GM21723 (cell line): ENCODE results near the gene ANO5.

ENCODE experiments used
- ATAC-seq: cut with Tn5 transposase; IDR thresholded peaks from one replicate; pipeline ENCODE4 v1.9.1; 2021; ENCODE audit warnings: mild to moderate bottlenecking, moderate library complexity; ENCODE audit not compliant: unreplicated experiment

ANO5 gene, protein sequence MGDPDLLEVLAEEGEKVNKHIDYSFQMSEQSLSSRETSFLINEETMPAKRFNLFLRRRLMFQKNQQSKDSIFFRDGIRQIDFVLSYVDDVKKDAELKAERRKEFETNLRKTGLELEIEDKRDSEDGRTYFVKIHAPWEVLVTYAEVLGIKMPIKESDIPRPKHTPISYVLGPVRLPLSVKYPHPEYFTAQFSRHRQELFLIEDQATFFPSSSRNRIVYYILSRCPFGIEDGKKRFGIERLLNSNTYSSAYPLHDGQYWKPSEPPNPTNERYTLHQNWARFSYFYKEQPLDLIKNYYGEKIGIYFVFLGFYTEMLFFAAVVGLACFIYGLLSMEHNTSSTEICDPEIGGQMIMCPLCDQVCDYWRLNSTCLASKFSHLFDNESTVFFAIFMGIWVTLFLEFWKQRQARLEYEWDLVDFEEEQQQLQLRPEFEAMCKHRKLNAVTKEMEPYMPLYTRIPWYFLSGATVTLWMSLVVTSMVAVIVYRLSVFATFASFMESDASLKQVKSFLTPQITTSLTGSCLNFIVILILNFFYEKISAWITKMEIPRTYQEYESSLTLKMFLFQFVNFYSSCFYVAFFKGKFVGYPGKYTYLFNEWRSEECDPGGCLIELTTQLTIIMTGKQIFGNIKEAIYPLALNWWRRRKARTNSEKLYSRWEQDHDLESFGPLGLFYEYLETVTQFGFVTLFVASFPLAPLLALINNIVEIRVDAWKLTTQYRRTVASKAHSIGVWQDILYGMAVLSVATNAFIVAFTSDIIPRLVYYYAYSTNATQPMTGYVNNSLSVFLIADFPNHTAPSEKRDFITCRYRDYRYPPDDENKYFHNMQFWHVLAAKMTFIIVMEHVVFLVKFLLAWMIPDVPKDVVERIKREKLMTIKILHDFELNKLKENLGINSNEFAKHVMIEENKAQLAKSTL

DNA sequence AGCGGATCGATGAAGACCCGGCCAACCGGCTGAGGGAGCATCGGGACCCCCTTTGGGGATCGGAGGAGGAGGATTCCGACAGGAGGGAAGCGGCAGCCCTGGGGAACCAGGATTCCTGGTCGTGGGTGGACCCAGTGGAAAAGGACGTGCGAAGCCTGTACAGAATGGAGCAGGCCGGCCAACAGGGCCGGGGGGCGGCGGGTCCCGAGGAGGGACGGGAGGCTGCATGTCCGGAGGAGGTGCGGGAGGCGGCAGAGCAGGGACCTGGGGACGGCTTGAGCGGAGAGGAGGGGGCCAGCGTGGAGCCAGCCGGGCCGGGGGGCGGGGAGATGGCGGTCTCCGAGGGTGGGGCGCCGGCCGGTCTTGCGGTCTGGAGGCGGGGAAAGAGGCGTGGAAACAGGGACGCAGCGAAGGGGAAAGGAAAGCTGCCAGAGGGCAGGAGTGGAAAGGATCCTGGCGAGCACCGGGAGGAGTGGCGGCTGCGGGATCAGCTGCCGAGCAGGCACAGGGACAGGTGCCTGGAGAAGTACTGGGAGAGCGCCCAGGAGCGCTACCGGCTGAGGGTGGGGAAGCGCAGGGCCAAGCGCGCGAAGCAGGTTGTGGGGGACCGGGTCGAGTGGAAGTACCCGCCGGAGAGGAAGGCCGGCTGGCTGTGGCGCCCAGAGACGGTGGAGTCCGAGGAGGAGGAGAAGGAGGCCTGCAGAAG is at the start of gene ANO5:
Gene ANO5, plus strand, starts transcription at position 444 of the 706 bp plus-strand sequence. CDS start 408 bp downstream, outside the sequence.
- ATAC-seq: no peak

DNA sequence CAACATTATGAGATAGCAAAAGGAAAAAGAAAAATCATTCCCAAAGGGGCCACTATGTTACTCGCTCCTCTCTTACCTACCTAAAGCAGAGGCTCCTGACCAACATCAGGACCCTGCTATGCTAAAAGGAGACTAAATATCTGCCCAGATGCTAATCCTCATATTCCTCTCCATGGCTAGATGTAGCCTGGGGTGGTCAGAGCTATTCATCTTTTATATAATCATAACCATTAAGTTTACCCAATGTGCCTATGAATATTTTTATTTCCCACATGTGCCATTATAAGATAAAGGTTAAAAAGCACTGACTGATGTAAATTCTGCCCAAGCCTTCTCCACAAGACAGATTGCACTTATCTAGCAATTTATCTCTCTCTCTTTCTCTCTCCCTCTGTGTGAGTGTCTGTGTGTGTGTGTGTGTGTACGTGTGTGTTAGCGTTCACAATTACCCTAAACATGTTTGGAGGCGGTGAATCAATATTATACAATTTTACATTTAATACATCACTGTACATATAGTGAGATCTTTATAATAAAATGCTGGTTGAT is 41.2 kb upstream of the ANO5 start:
- no peak for ATAC-seq

DNA sequence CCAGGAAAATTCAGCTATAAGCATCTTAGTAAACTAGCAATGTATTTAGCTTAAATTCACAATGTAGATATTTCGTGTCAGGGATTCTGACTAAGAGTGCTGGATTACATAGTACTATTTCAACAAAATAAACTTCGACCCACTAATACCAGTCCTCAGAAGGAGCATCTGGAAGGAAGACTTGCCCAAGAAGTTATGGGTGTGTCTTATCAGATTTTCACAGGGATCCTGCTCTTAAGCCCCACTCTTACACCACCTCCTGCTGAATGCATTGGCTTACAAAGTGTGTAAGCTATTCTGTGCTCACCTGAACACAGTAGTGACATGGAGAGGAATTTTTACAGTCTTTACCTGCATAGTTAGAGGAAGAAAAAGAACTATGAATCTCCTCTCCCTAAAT is 35.4 kb upstream of the ANO5 start:
- no peak for ATAC-seq

DNA sequence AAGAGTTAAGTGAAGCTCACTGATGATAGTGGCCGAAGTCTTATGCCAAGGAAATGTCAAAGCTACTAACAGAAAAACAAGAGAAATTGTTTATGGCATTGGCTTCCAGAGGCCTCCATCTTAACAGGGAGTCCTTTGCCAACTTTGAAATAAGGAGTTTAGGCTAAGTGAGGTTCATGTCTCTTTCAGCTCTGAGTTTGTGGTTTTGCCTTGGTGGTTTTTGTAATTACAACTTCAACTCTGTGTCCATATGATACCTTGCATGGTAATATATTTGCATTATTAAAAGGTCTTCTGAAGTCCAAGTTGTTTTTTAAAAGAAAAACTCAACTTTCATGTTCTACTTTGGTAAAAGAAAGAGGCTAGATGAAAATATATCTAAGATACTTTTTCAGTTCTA is 31.4 kb upstream of the ANO5 start:
- ATAC-seq: no peak

DNA sequence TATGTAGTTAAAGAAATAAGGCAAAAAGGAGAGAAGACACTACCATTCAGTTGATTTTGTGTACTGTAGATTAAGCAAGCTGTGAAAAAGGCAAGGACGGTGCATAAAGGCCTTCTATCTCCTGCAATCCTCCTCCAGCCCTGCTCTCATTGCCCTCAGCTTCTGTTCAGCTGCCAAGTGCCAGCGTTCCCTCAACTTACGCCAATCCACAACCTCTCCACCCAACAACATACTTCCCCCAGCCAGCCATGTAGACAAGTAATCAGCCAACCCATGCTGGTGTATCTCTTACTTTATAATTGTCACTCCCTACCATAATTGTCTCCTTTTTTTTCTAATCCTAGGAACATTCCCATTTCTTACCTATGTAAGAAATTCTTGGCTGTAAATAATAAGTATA is 30.1 kb upstream of the ANO5 start:
- no peak for ATAC-seq

DNA sequence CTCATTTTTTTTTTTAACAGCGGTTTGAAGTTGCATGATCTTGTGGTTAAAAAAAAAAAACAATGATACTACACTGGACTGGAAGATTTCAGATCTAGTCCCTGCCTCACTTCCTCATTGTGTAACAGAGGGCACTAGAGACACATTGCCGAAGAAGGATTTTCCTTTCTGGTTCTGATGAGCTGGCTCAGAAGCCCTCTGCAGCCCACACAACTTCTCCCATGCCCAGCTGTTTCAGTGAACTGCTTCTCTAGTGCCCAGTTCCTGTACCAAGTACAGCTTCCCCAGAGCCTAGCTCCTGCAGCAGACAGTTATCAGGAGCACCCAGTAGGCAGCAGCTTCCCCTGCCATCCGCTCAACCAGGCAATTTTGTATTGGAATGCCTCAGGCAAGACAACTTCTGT is 29.5 kb upstream of the ANO5 start:
- ATAC-seq: peak; percentile 73

DNA sequence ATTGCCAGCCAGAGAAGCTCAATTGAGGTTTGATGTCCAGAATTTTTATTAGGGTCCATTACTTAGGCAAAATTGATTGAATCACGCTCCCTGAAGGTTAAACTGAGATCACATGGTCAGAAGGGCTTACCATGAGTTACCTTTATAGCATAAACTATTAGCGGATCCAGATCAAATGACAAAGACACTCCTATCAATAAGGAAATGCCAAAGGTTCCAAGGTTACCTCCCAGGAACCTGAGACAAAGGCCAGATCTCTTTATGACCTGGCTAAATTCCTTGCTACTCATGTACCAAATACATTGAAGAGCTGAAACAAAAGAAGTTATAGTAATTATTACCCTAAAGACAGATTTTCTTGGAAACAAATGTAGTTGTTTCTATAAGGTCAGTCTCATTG is 27.8 kb upstream of the ANO5 start:
- ATAC-seq: no peak

DNA sequence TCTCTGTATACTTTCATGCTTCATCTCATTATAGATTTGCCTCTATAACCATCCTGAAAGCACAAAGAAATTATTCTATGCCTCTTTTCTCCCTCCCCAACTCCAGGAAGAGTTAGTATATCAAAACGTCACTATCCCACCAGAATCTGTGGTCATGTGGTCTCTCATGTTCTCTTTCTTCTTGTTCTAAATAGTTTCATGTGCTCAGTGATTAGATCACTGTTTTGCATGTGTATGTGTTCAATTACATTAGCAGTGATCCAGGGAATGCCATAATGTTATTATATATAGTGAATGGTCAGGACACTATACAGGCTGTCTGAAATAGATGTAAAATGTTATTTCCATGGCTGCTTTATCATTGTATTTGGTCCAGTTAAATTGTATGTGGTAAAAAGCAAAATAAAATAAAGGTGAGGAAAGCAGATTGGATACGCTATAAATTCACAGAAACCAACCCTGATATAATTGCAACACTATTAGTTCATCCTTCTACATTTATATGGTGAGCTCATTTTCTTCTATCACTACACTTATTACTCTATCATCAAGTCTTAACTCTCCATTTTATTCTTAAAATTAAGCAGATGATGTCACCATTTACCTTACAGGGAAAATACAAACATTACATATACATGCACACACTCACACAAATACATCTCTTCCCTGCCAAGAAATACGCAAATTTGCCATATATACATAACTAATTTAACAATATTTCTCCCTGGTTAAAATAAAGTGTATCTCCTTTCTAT is 26.9 kb upstream of the ANO5 start:
- no peak for ATAC-seq

DNA sequence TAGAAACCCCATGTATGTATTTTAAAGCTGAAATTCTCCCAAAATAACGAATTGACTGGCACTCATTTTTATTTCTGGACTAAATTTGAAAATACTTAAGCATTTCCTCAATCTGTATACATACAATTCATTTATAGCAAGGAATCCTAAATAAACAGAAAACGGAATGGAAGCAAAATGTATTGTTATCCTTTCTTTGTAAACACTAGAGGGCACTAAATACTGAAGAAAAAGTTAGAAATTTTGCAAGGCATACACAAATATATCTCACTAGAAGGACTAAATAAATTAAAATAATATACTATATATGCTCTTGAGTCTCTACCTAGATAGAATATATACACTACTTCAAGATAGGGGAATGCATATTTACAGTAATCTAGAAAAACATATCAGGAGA is 23.1 kb upstream of the ANO5 start:
- no peak for ATAC-seq

DNA sequence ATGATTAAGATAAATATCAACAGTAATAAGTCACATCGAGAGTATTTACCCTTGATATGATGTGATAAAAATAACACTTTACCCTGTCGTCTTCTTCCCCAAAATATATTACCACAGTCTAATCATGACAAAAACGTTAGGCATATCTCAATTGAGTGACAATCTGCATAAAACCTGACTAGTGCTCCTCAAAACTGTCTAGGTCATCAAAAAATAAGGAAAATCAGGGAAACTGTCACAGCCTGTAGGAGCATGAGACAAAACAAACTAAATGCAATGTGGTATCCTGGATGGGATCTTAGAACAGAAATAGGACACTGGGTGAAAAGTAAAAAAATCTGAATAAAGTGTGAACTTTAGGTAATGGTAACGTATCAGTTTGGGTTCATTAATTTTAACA is 19.4 kb upstream of the ANO5 start:
- ATAC-seq: no peak

DNA sequence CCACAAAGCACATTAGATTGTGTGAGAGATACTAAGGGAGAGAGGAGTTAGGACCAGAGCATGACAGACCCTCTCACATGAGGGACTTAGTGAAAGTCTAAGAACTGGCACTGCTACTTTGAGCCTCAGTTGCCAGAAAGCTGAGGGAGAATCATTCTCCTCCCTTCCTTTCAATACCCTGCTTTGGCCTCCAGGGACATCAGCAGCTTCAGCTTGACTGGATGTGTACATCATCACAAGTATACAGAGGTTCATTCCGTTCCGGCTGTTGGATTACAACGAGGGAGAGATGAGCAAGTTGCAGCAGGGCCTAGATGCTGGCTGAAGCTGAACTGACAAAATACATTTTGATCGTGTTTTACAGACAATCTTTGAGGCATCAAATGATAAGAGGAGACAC is 15.7 kb upstream of the ANO5 start:
- ATAC-seq: no peak

DNA sequence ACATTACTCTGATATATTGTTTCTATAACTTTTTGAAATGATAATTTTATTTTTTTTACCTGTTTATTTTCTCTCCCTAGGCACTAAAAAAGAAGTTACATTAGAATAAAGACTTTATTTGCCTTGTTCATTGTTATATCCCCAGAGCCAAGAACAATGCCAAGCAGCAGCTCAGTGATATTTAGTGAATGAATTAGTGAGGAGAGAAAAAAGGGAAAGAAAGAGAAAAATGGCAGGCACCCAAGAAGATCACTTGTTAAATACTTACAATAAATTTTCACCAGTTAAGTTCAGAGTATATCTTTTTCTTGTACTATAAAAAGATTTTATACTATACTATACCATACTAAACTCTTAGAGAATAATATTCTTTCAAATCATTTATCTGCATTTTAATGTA is 13.3 kb upstream of the ANO5 start:
- no peak for ATAC-seq

DNA sequence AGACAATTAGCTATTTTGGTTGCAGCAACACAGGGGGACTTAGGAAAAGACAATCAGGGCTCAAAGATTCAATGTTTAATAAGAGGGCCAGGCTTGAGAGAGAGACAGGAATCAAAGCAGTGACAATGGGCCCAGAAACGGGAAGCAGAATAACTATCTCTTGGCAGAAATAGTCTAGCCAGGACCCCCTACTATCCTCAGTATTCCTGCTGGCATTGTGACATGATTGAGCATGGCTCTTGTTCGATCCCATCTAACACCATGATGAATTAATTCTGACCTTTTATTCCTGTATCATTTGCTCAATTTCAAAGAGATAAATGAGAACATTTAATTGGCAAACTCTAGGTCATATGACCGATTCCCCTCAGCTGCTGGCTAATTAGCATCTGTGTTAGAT is 12.8 kb upstream of the ANO5 start:
- ATAC-seq: no peak

DNA sequence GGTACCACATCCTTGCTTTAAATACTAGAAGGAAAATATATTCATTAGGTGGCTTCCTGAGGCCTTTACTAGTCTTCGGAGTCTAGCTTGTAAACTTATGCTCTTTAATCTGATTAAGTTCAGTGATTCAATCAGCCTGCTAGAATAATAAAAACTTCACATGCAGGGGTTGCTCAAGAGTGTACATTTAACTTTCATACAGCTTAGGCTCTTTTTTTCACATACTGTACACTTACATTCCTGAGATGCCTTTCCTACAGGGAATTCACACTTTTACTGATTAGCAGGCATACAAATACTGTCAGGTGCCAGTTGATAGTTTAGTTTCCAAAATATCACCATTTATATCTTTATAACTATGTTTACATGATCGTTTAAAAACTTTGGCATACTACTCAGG is 3.2 kb upstream of the ANO5 start:
- ATAC-seq: no peak

DNA sequence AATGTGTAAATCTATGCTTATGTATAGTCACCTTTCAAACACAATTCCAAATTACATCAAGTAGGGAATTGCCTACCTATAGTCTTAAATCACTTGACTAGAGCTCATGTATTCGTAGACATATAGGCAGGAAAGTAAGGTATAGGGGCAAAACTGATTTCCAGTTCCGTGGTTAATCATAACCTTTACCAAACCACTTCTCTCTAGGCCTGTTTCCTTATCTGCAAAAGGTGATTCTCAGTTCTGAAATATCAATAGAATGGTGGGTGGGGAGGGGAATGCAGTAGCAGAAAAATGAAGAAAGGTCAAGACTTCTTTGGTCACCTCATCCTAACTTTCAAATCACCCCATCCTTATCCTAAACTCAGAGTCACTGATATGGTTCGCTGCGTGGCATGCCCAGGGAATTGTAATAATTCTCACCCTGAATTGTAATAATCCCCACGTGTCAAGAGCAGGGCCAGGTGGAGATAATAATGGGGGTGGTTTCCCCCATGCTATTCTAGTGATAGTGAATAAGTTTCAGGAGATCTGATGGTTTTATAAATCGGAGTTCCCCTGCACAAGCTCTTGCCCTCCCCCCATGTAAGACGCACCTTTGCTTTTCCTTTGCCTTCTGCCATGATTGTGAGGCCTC is 1.9 kb upstream of the ANO5 start:
- ATAC-seq: no peak

DNA sequence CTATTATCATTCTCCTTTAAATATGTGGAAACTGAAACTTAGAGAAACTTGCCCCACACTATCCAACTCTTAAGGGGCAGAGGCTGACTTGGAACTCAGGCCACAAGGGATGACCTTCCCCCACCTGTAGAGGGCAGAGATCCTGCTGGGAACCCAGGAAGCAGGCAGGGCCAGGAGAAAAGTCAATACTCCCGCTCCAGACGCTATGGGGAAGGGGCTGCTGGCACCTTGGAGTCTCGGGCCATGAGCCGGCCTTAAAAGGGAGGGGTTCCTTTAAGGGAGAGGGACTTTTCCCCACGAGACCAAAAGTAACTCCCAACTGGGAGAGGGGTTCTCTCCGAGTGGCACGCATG is 620 bp upstream of the ANO5 start:
- no peak for ATAC-seq

DNA sequence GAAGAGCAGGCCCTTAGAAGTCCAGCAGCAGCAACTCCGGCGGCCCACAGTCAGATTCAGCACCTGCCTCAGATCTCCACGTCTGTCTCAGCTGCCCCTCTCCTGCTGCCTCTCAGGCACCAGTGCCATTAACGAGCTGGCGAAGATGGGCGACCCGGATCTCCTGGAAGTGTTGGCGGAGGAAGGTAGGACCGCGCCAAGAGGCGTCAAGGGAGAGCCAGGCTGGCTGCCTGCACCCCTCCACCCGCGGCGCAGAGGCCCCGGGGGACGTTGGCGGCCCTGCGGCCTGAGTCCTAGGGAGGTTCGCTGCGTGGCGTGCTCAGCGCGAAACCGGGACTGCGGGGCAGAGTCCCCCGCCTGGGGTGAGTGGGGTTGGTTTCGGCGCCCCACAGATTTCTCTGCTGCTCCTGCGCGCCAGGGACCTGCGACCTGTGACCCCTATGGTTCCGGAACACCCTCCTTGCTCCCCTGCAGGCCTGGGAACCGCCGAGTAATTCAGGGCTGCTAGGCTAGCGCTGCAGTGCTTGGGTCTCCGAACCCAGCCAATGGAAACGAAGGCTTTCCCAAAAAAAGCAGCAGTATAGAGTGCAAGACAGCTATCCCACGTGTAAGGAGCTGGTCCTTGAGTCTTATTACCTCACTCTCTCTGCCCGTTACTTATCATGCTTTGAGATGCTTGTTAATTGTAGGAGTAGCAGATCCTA is 615 bp downstream of the ANO5 start:
- no peak for ATAC-seq

DNA sequence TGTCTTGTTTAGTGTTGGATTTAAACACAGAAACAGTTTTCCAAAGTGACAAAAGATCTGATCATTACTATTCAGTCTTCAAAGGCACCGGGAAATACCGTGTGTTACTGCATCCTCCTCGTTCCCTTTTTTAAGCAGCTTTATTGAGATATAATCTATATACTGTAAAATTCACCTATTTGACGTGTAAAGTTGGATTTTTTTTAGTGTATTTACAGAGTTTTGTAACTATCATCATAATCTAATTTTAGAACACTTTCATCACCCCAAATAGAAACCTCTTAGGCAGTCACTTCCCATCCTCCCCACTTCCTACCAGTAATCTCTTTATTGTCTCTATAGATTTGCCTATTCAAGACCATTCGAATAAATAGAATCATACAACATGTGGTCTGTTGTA is 1.4 kb downstream of the ANO5 start:
- ATAC-seq: no peak

DNA sequence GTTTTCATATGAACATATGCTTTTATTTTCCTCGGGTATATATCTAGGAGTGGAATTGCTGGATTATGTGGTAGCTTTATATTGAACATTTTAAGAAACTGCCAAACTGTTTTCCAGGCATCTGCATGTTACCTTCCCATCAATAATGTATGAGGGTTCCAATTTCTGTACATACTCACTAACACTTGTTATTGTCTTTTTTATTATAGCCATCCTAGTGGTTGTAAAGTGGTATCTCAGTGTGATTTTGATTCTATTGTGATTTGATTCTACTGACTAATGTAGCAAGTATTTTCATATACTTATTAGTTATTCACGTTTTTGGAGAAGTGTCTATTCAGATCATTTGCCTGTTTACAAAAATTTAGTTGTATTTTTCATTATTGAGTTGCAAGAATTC is 2.0 kb downstream of the ANO5 start:
- no peak for ATAC-seq
